Eye (tissue), 1 donor: ENCODE data around the gene VPS41.
"Not testable (repeated sequence)": the region's sequence is repeated elsewhere in the genome, so short reads cannot be mapped to it uniquely, and the experiment has no call there.

ENCODE experiments used
- DNase-seq: peaks from one replicate; pipeline ENCODE4 v3.0.0-alpha.2; 2015

Gene VPS41

DNA sequence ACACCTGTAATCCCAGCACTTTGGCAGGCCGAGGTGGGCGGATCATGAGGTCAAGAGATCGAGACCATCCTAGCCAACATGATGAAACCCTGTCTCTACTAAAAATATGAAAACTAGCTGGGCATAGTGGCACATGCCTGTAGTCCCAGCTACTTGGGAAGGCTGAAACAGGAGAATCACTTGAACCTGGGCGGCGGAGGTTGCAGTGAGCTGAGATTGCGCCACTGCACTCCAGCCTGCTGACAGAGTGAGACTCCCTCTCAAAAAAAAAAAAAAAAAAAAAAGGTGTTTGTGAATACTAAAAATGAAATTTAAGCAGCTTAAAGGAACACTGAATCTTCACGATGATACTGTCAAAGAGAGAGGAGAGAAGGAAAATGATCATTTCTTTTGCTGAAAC, 54.0 kb downstream of the VPS41 start:
- DNase-seq, result not testable (repeated sequence)

DNA sequence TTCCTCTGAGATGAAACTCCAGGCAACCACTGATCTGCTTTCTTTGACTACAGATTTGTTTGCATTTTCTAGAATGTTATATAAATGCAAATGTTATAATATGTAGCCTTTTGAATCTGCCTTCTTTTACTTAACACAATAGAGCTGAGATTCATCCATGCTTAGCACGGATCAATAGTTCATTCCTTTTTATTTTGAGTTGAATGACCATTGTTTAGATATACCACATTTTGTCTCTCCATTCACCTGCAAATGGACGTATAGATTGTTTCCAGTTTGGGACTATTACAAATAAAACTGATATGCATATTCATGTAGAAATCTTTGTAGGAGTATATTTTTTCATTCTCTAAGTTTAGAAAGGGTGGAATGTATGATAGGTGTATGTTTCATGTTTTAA, 57.7 kb downstream of the VPS41 start:
- no peak for DNase-seq

DNA sequence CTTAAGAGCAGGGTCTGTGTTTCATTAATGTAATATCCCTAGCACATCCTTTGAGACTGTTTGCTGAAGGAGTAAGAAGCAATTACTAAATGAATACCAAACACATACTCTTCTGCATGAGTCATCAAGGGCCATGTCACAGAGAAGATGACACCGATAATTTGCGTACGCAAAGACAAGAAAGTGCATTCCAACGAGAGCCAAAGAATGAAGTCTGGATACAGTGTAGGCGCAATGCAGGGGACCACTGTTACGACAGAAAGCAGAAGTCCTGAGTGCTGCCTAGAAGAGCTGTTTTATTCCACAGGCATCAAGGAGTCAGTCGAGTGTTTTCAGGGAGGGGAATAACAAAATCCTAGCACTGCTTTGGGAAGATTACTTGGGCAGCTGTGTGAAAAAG, 62.7 kb downstream of the VPS41 start:
- DNase-seq, result no peak

DNA sequence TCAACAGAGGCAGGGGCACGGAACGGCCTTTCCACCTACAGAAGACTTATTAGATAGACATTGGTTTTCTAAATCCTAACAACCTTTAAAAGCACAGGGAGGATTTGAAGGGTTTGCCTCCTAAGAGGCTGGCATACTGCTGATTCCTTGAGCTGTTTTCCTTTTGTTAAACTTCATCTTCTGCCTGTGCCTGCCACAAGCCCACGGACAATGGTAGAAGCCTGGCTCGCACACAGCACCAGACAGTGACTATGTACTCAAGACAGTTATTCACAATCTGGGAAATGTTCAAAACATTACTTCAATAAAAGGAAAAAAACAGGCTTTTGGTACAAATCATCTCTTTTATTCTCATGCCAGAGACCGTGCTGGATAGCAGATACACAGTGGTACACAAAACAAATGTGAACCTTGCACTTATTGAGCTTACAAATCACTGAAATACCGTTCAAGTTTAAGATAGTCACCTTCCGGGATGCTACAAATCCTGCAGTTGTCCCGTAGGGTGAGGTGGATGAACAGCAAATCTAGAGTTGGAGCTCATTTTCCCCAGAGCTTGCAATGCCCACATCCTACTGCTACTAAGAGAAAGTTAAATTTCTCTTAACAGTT, 63.9 kb downstream of the VPS41 start:
- DNase-seq, result no peak

DNA sequence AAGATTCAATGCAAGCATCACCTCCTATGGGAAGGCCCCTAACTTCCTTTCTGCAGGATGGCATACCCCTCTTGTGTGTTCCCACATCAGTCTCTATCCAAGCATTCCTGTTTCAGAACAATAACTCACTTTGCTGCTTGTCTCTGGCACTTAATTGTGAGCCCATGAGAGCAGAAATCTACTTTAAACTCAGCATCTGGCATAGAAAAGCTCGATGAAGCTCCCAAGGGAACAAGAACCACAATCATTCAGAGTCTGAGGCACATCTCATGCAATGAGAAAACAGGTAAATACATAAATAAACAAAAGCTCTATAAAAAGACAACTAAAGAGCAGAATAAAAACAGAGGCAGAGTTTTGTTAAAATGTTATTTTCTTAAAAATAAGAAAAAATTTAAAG, 66.2 kb downstream of the VPS41 start:
- peak; percentile 64 for DNase-seq

DNA sequence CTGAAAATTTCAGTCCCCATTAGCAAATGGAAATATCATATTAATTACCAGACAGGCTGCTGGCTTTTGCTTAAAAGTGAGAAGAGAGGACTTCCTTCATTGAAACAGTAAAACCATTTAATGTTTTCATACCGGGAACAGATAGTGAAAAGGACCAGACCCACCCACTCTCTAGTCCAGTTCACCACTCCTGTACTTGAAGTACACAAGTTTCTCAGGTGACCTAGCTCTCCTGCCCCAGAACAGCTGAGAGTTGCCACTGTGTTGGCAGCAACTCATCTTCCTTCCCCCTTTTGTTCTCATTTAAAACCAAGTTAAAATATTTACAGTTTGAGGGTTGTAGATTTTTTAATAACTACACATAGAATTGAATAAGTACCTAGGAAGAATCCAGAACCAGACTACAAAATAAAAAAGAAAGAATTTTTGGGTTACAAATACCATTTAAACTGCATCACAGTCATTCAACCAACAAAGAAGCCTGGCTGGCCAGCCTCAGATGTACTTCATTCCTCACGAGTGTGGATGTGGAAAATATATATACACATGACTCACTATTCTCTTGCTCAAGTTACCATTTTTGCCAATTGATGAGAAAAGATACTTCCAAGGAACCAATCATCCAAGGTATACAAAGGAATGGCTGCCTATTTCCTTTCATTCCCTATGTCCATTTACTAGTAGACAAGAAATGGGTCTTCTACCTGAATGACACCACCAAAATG, 68.1 kb downstream of the VPS41 start:
- DNase-seq, result no peak

DNA sequence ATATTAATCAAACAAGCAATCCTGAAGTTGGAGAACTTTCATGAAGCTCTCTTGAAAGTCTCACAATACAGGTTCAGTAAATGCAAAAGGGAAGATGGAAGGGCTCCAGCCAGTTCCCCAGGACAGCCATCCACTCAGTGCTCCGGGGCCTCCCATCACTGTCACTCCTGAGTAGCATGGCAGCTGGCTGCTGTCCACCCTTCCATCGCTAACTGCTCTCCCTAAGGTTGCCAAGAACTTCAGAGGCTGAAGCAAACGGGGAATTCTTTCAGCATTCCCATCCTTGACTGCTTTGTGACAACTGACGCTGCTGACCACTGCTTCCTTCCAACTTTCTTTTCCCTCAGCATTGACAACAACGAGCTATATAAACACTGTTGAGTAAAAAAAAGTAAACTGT, 69.1 kb downstream of the VPS41 start:
- peak; percentile 32 for DNase-seq

DNA sequence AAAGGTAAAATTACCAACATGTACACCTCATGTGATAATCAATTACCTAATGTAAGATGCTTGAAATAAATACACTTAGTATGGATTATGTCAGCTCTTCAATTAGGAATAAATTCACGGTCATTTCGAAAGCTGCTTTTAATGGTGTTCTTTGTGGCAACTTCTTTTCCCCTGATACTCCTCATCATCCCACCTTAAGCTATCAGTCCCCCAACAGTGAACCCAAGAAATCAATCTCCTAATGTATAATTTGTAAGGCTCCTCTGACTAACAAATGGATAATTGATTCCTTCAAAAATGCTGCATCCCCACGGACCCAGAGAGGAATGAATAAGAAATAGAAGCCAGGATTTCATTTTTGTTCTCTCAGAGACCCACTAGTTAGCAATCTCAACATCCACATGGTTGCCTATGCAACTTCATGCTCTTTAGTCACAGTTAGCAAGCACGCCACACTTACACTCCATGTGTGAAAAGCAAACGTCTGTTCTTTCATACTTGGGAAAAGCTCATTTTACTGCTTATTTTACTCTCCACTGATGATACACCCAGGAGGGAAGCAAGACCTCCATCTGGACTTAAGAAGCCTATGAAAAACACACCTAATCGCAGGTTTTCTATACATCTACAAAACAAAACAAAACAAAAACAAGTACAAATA, 70.1 kb downstream of the VPS41 start:
- peak; percentile 39 for DNase-seq

DNA sequence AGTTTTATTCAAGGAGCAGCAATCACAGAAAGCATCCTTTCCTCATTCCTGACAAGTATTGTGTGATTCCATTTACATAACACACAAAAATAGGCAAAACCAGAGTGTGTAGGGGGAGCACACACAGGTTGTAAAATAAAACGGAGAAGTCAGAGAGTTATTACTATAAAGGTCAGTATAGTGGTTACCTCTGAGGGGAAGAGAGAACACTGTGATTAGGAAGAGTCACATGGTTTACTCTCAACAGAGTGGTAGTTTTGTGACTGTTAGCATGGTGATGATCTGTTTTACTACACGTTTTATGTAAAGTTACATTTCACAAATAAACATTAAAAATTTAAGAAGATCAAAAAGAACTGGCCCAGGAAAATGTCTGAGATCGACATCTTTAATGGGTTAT, 74.6 kb downstream of the VPS41 start:
- DNase-seq, result no peak

DNA sequence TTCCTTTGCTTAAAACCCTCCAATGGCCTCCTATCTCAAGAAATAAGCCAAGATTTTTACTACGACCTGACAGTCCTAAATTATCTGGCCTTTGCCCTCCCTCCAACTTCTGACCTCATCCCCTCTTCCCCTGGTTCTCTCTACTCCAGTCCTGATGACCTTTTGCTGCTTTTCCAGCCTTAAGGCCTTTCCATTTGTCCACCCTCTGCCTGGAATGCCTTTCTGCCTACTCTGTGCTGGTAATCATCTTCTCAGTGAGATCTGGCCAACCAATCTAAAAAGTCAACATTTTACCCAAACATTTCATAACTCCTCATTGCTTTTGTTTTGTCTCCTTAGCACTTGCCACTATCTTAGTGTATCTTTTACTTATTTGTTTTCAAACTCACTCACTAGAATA, 75.7 kb downstream of the VPS41 start:
- DNase-seq, result no peak

DNA sequence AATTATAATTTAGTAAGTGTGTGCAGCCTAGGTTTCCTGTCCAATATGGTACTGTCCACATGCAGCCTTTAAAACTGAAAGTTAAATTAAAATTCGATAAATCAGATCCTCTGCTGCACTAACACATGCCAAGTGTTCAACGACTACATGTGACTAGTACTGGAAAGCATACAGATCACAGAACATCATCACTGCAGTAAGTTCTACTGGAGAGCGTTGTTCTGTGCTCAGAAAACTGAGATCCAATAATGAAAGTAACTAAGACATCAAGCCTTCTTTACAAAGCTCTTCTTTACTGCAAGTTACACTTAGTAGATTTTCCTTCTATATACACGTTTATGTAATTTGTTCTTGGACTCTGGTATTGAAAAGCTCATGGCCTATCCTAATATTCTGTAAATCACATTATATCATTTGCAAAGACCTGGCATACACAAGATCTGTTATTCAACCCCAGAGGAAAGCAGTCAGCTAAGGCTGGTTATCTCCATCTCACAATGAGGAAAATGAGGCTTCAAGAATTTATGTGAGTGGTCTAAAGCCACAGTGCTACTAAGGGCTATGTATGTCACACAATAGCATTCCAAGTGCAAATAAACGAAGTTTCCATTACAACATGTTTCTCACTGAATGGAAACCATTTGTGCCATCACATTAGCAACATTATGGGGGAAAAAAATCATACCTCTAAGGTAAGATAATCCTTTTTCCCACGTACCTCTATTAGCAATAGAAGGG, 77.6 kb downstream of the VPS41 start:
- no peak for DNase-seq

DNA sequence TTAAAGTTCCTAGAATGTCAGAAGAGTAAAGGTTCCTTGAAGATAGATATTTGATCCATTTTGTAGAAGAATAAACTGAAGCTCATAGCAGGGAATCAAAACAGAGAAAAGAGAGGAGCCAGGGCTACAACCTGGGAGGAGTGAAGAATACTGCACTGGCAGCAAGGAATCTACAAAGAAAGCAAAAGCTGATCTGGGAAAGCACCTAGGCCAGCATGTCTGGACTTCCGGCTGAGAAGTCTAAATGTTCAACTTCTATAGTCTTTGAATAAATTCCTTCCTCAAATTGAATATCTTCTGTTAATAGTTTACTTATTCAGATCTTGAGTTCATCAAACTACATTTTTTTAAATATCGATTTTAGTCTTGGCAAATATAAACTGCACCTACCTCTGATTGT, 78.2 kb downstream of the VPS41 start:
- no peak for DNase-seq

DNA sequence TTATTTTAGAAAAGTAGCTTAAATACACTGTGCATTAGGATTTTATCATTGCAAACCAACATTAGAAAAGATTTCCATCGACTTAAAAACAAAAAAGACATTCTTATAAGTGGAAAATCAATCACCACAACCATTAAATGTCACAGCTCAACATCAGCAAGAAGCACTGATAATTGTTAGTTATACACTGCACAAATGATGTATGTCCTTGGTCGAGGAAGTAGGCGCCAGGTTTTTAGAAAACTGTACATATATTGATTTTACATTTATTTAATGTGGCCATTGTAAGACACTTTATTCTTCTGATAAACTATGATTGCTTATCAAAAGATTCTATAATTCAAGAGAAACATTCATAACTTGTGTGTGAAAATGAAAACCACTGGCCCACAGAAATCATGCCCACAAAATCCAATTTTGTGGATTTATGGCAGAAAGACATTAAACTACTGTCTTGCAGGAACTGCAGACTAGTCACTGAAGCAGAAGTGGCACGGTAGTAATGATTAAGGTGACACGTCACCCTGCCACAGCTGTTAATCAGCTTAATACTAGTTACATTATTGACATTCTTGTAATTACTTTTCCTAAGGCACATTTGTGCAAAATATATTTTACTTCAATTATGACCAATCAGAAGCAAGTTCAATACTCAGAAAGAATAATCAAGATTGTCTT, 79.4 kb downstream of the VPS41 start:
- no peak for DNase-seq

DNA sequence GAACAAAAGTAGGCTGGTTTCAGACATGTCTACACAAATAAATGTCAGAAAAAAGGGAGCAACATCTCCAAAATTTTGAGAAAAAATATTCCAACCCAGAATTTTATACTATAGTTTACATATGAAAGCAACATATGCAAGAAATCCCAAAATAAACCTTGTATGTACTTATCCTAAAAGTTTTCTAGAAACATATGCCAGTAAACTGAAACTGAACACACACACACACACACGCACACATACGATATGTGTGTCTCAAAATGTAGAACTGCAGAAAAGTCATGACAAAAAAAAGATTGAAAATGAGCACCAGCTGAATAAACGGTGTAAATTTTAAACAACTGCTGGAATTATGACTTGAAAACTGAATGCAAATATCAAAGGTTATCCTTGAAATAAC, 81.0 kb downstream of the VPS41 start:
- no peak for DNase-seq

DNA sequence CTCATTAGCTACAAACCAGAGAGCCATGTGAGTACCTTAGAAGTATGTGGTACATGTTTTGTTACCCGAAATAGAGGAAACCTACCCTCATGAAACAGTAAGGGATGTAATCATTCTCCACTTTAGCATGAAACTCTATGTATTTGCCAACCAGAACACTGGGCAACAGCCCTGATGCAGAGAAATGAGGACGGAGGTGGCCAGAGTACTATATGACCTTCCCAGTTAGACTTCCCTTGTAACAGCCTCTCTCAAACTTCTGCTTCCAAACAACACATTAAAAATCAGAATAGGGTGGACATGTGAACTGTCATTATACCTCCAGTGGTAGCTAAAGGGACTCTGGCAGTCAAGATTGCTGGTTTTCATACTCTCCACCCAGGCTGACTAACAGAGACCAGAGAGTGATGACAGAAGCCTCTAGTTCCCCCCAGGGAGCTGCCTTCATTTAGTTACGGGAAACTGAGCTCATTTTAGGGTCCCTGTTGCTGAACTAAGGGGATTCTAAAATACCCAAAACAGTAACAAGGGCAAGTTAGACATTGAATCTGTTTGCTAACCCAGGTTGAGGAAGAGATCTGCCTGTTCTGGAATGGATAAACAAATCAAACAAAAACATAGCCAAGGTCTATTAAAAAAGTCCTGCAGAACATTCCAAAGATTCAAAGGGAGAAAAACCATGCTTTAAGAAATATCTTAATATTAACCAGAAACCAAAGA, 83.1 kb downstream of the VPS41 start:
- DNase-seq, result no peak

DNA sequence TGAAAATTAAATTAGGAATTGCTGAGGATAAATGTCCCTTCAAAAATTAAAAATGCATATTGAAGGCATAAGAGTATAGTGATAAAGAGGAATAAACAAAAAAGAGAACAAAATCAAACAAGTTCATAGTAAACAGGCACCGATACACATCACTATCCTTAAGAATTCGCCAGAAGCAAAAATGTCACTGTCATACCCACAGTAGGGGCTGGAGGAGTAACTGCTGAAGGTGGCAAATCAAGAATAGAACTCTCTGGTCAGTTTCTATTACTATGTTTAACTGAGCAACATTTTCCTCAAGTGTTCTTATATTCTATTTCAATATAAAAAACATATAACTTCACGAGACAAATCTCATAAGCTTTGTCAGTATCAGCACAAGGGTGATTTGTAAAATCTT, 84.0 kb downstream of the VPS41 start:
- DNase-seq, result no peak

DNA sequence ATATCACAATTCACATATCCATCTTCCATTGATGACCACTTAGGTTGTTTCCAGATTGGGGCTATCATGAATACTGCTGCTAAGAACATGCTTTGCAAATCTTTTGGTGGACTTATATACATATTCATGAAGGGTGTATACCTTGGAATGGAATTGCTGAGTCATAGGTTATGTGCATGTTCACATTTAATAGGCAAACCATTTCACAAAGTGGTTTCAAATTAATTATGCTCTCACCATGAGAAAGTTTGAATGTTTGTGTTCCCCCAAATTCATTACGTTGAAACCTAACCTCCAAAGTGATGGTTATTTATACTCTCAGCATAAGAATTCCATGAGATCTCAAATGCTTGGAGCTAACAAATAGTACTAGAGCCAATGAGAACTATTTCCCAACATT, 86.4 kb downstream of the VPS41 start:
- DNase-seq, result no peak

DNA sequence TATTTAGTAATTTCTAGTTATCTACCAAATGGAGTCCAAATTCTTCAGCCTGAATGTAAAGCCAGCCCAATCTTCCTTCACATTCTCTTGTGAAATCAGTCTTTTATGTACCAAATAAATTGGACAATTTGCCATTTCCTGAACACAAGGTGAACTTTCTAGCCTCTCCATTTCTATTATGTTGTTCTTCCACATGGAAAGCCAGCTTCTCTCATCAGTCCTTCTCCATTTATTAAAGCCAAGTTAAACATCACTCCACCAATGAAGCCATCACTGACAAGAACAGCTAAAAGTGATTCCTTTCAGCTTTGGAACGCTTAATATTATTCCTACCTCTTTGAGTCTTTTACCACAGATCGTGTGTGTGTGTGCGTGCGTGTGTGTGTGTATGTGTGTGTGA, 88.4 kb downstream of the VPS41 start:
- no peak for DNase-seq

DNA sequence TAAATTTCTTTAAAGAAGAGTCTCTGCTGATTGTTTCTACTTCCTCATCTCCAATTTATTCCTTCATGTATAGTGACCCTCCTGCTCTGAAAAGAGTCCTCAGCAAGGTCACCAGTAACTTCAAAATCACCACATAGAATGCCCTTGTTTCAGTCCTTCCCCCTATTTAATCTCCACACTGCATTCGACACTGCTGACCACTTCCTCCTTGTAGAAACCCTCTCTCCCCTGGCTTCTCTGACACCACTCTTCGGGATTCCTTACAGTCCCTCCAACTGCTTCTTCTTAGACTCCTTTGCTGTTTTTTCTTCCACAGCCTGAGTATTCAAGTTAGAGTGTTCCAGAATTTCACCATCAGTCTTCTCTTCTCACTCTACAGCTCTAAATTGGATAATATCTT, 89.5 kb downstream of the VPS41 start:
- DNase-seq, result no peak

DNA sequence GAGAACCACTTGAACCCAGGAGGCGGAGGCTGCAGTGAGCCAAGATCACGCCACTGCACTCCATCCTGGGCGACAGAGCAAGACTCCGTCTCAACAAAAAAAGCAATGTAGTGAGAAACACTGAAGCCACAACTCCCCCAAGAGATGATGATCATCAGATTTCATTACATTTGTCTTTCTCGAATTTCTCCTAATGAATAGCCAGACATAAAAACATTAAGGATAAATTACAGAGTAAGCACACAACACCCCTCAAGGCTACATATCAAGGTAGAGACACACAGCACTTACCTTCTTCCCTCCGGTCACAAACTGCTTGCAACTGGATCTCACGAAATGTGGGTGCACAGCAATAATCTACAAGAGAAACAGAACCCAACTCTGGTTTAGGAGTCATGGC, 91.5 kb downstream of the VPS41 start:
- no peak for DNase-seq

DNA sequence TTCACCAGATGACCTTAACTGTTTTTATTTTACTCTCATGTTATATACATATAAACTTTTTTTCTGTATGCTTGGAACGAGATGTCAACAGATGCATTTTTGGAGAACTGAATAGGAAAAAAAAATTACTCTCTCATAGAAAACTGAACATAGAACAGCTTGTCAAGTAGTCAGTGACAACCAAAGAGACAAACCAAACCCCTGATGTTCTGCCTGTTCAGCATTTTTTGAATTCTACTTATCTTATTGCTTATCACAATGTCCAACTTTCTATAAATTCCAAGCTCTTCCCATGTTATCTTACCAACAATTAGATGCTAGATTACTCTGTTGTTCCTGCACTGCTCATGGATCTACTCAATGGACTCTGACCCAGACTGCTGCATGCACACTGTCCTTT, 95.2 kb downstream of the VPS41 start:
- no peak for DNase-seq

DNA sequence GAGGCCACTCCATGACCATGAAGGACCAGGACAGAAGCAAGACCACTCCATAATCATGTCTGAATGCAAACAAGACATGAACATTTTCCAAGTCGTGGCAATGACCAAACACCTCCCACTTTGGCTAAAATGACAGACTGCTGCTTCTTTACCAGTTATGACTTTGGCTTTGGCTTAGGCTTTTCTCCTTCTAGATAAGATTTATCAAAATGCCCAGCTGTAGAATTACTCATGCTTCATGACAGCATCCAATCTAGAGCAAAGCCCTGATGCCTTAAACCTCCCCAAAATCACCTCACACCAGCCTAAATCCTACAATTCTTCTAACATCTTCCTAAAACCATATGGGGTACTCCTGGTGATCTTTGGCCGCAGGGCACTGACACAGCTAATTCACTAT, 102.1 kb downstream of the VPS41 start:
- DNase-seq, result no peak

DNA sequence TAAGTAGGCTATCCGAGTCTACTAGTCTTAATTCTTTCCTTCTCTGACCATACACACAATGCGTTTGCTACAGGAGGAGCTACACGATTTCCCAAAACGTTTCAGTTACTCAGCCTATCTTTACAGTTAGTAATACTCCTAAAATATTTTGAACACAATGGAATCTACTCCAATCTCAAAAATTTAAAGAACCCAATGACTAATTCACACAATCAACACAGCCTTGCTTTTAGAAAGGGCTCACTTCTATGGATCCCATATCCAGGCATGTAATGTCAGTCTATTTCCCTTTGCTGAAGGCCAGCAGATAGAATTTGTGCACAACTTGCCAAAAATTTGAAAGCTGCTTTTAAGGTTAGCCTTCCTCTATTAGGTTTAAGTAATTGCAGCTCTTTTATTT, 107.2 kb downstream of the VPS41 start:
- DNase-seq, result no peak
